GM12872 (cell line): ENCODE measurements around the gene ATG14.

Experiments
- CTCF ChIP-seq: IDR thresholded peaks from 3 replicates; pipeline ENCODE4 v1.5.1; 2011; ENCODE audit warnings: low read depth, mild to moderate bottlenecking, low read length, moderate library complexity; ENCODE audit not compliant: insufficient read depth

Gene ATG14

GRCh38 chr14:55418411-55418810 is 6.8 kb upstream of the ATG14 start:
- TF ChIP-seq CTCF = no peak

GRCh38 chr14:55417955-55418354 is 6.3 kb upstream of the ATG14 start:
- TF ChIP-seq CTCF = no peak

- peak; percentile 47; the same call in 2 of the 3 replicates for TF ChIP-seq CTCF
Measured at GRCh38 chr14:55416866-55417265, 5.2 kb upstream of the ATG14 start.

GRCh38 chr14:55414551-55414950 is 2.9 kb upstream of the ATG14 start:
- TF ChIP-seq CTCF = no peak

- TF ChIP-seq CTCF = no peak
Measured at GRCh38 chr14:55412676-55413075, 1.0 kb upstream of the ATG14 start.

- TF ChIP-seq CTCF = no peak
Measured at GRCh38 chr14:55410876-55411275, 754 bp downstream of the ATG14 start.

GRCh38 chr14:55404173-55404854 is 7.3 kb downstream of the ATG14 start:
- no peak for TF ChIP-seq CTCF
